KMS-11 (cell line): ENCODE measurements around the gene DHCR24.

Experiments used
- H2AFZ ChIP-seq: fragments of 200-600 bp; sonication (generic); 2 replicates; pipeline ENCODE4 v1.6.1; 2016; ENCODE audit warnings: antibody characterized with exemption, mixed run types, low read depth
- H3K27ac ChIP-seq: fragments of 200-600 bp; sonication (generic); 2 replicates; pipeline ENCODE4 v1.6.1; 2016; ENCODE audit warnings: mild to moderate bottlenecking, mixed run types
- H3K27me3 ChIP-seq: fragments of 200-600 bp; sonication (generic); 2 replicates; pipeline ENCODE4 v1.6.1; 2017; ENCODE audit warnings: mild to moderate bottlenecking, low read depth, mixed run types, moderate library complexity; ENCODE audit not compliant: insufficient read depth
- H3K36me3 ChIP-seq: fragments of 200-600 bp; sonication (generic); 2 replicates; pipeline ENCODE4 v1.6.1; 2017; ENCODE audit warnings: mild to moderate bottlenecking, mixed run types; ENCODE audit not compliant: insufficient read depth
- H3K4me1 ChIP-seq: fragments of 200-600 bp; sonication (generic); 2 replicates; pipeline ENCODE4 v1.6.1; 2016; ENCODE audit warnings: mild to moderate bottlenecking, low read depth, mixed run types; ENCODE audit not compliant: poor library complexity, severe bottlenecking
- H3K4me2 ChIP-seq: fragments of 200-600 bp; sonication (generic); 2 replicates; pipeline ENCODE4 v1.7.0; 2016; ENCODE audit warnings: mild to moderate bottlenecking, mixed run types
- H3K4me3 ChIP-seq: fragments of 200-600 bp; sonication (generic); IDR thresholded peaks from 2 replicates; pipeline ENCODE4 v1.6.1; 2017; ENCODE audit warnings: low read depth, low read length, mixed read lengths; ENCODE audit not compliant: insufficient read depth
- H3K79me2 ChIP-seq: fragments of 200-600 bp; sonication (generic); 2 replicates; pipeline ENCODE4 v1.6.1; 2016; ENCODE audit warnings: low read depth, mixed run types; ENCODE audit not compliant: insufficient read depth
- H3K9ac ChIP-seq: fragments of 200-600 bp; sonication (generic); 2 replicates; pipeline ENCODE4 v1.6.1; 2016; ENCODE audit warnings: mild to moderate bottlenecking, mixed run types
- H4K20me1 ChIP-seq: fragments of 200-600 bp; sonication (generic); 2 replicates; pipeline ENCODE4 v1.6.1; 2016; ENCODE audit warnings: mild to moderate bottlenecking, mixed run types; ENCODE audit not compliant: insufficient read depth
- TF ChIP-seq, protein P1 (sequence below): fragments of 200-600 bp; sonication (generic); conservative IDR thresholded peaks from 2 replicates; pipeline ENCODE4 v1.6.1; 2017; ENCODE audit warnings: low read depth, mild to moderate bottlenecking, antibody characterized with exemption, low read length, moderate library complexity, mixed read lengths

The DHCR24 gene

DNA sequence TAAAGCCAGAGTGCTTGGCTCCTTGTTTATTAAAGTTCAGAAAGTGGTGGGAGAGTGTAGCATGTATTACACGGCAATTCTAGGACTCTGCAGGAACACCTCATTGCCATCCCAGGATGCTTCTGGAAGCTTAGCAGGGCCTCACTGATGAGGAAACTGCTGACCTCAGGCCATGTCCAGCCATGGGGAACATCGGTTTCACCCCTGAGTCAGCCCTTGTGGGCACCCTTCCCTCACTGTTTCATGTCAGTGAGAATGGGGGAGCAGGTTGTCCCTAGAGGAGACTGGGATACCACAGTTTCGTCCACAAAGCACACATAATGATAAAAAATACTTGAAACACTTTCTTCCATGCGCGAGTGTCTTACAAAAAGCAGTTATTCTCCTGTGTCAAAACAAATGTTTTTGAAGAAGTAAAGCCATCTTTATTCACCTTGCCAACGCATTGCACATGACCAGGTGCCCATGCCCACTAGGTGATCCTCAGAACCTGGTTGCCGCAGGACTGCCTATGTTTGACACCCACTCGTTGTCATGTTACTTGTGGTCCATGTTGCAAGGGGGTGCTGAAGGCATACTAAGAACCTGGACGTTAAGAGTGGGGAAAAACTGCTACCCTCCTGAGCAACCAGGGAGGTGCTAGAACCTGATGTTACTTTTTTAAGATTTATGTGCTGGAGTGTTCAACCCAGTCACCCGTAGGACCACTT is 44.6 kb downstream of the DHCR24 start:
- H4K20me1 ChIP-seq, result no peaks in the 10 kb centered on the region
- no peaks in the 10 kb centered on the region for H3K36me3 ChIP-seq
- H3K4me3 ChIP-seq, result no peak overlapping the region
- no peak overlapping the region for H3K27ac ChIP-seq
- TF ChIP-seq, protein P1, sequence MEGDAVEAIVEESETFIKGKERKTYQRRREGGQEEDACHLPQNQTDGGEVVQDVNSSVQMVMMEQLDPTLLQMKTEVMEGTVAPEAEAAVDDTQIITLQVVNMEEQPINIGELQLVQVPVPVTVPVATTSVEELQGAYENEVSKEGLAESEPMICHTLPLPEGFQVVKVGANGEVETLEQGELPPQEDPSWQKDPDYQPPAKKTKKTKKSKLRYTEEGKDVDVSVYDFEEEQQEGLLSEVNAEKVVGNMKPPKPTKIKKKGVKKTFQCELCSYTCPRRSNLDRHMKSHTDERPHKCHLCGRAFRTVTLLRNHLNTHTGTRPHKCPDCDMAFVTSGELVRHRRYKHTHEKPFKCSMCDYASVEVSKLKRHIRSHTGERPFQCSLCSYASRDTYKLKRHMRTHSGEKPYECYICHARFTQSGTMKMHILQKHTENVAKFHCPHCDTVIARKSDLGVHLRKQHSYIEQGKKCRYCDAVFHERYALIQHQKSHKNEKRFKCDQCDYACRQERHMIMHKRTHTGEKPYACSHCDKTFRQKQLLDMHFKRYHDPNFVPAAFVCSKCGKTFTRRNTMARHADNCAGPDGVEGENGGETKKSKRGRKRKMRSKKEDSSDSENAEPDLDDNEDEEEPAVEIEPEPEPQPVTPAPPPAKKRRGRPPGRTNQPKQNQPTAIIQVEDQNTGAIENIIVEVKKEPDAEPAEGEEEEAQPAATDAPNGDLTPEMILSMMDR, result no peak
- no peak overlapping the region for H3K9ac ChIP-seq
- H3K27me3 ChIP-seq, result no peaks in the 10 kb centered on the region
- no peak overlapping the region for H3K4me2 ChIP-seq
- H3K79me2 ChIP-seq, result no peaks in the 10 kb centered on the region
- no peak overlapping the region for H2AFZ ChIP-seq
- H3K4me1 ChIP-seq, result no peaks in the 10 kb centered on the region

DNA sequence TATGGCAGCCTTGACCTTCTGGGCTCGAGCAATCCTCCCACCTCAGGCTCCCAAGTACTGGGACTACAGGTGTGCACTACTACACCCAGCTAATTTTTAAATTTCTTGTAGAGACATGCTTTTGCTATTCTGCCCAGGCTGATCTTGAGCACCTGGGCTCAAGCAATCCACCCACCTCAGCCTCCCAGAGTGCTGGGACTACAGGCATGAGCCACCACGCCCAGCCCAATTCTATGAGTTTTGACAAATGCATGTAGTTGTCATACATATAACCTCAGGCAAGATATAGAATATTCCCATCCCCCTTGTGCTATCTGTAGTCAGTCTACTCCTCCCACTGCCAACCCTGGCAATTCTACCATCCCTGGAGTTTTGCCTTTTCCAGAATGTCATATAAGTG is 47.2 kb downstream of the DHCR24 start:
- Histone ChIP-seq H3K79me2 (no peaks in the 10 kb centered on the region), H3K27ac (no peak overlapping the region), H3K9ac (no peak overlapping the region), H4K20me1 (no peaks in the 10 kb centered on the region), H3K4me1 (no peaks in the 10 kb centered on the region), H3K36me3 (no peaks in the 10 kb centered on the region), H3K27me3 (no peaks in the 10 kb centered on the region), H2AFZ (no peak overlapping the region), H3K4me3 (no peak overlapping the region), H3K4me2 (no peak overlapping the region)
- TF ChIP-seq, protein P1, result no peak

DNA sequence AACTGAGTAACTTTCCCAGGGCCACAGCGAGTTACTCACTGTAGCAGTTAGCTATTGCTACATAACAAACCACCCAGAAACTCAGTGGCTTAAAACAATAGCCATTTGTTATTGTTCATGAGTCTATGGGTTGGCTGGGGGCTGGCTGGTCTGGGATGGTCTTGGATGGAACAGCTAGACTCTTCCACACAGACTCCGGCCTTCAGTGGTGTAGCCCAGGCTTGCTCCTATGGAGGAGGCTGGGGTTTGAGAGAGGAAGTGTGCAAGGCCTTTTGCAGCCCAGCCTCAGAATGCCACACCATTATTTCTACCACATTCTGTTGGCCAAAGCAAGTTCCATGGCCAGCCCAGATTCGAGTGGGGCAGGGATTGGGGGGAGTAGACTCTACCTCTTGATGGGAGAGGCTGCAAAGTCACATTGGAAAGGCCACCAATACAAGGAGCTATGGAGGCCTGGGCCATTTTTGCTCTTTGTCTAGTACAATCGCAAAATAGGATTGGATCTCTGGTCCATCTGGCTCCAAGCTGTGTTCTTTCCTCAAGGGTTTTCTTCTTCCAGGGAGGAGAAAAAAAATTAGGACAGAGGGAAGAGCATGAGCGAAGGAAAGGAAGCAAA is 48.3 kb downstream of the DHCR24 start:
- no peaks in the 10 kb centered on the region for H3K36me3 ChIP-seq
- TF ChIP-seq, protein P1, result no peak
- no peaks in the 10 kb centered on the region for H4K20me1 ChIP-seq
- no peaks in the 10 kb centered on the region for H3K27me3 ChIP-seq
- H3K9ac ChIP-seq, result no peak overlapping the region
- no peaks in the 10 kb centered on the region for H3K79me2 ChIP-seq
- no peaks in the 10 kb centered on the region for H3K4me1 ChIP-seq
- no peak overlapping the region for H2AFZ ChIP-seq
- H3K4me3 ChIP-seq, result no peak overlapping the region
- no peak overlapping the region for H3K27ac ChIP-seq
- H3K4me2 ChIP-seq, result no peak overlapping the region

DNA sequence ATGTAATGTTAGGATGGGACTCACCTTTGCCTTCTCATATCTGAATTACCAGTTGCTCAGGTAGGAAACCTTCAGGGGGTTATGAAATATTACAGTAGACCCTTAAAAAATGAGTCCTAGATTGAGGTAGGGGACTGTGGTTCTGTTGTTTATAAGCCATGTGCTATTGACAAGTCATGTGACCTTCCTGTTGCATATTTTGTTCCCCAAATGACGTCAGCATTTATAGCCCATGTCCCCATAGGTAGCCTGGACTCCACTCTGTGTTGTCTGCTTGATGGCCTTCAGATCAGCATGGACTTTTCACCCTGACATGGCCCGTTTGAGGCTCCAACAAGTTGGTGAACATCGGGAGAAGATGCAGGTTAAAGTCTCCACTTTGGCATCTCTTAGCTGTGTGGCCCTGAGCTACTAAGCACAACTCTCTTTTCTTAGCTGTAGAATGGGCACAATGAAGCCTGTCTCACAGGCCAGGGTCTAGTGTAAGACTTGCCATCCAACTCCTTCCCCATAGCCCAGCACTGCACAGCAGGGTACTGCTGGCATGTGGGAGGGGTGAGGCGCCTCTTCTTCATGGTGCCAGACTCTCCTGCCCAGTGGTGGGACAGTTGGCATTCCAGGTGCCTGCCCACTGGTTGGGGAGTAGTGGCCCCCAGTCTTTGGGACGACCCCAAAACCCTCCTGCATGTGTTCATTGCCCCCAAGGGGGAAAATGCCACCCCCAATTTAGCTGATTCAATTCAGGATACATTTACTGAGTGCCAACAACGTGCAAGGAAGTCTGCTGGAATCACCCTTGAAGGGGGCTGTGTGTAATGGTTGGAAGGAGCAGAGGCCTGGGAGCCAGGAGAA is 49.8 kb downstream of the DHCR24 start:
- TF ChIP-seq, protein P1, result no peak
- Histone ChIP-seq H2AFZ (no peak overlapping the region), H3K36me3 (no peaks in the 10 kb centered on the region), H4K20me1 (no peaks in the 10 kb centered on the region), H3K4me1 (no peaks in the 10 kb centered on the region), H3K4me2 (no peak overlapping the region), H3K9ac (no peak overlapping the region), H3K27me3 (no peaks in the 10 kb centered on the region), H3K79me2 (no peaks in the 10 kb centered on the region), H3K4me3 (no peak overlapping the region), H3K27ac (no peak overlapping the region)
